Ovary (tissue), 3 donors: ENCODE results near the gene EPN1.

Experiments
- CTCF ChIP-seq, 3 donors: fragments of 450-650 bp in 2 of 3; fragments of 200-600 bp in 1 of 3; IDR thresholded peaks; one replicate each; pipeline versions ENCODE4 v1.5.1 to v1.8.0; 2016 to 2022; ENCODE audit warnings: antibody characterized with exemption in 3 of 3, mild to moderate bottlenecking in 1 of 3
- EP300 ChIP-seq: sonication (generic); formaldehyde crosslinking; IDR thresholded peaks from one replicate; pipeline ENCODE4 v1.6.1; 2017; ENCODE audit warnings: antibody characterized with exemption
- POLR2A ChIP-seq: fragments of 450-650 bp; IDR thresholded peaks from one replicate; pipeline ENCODE4 v1.6.1; 2017; ENCODE audit warnings: antibody characterized with exemption, mild to moderate bottlenecking, moderate library complexity
- donor health status: DM: no; HTN: no; CAD: no.

GRCh38 chr19:55680339-55681130, 5.5 kb downstream of the EPN1 start:
- TF ChIP-seq CTCF (IDR thresholded peaks at IDR 0.05) (no peak), POLR2A (no peak), EP300 (no peak)
